HG03097 (cell line): ENCODE results near the gene GABBR2.
"Not testable (repeated sequence)": the region's sequence is repeated elsewhere in the genome, so short reads cannot be mapped to it uniquely, and the experiment has no call there.

ENCODE experiments used
- ATAC-seq: cut with Tn5 transposase; IDR thresholded peaks from one replicate; pipeline ENCODE4 v1.9.1; 2021; ENCODE audit not compliant: unreplicated experiment, low FRiP score

The GABBR2 gene

DNA sequence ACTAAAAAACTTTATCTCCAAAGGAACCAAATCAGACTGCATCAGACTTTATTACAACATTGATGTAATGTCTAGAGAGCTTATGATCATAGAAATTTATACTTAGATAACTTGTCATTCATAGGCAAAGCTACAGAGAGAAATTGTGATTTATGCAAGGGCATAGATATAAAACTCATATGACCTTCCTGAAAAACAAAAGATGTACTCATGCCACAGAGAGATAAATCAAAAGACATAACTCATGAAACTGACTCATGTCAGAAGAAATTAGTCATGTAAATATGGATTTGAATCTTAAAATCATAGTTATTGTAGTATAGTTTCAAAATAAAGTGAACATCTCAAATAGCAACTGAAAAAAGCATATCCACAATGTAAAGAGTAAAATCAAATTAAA lies 186.2 kb downstream of the GABBR2 start:
- no peak for ATAC-seq

DNA sequence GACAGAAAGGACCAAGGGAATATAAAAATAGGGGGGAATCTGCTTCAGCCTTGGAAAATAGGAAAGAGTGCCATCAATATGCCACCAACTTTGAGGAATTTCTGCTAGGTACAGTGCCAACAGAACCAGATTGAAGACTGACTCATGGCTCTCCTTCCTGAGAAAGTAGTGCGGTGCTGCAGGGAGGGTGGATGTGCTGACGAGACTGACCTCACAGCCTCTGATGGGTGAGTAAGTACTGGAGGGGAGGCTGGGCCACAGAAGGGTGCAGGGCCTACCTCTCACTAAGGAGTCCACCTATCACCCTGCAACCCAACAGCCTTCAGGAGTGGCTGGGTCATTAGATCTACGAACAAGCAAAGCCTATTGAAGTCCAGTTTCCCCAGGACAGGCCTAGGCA lies 187.6 kb downstream of the GABBR2 start:
- ATAC-seq: no peak

DNA sequence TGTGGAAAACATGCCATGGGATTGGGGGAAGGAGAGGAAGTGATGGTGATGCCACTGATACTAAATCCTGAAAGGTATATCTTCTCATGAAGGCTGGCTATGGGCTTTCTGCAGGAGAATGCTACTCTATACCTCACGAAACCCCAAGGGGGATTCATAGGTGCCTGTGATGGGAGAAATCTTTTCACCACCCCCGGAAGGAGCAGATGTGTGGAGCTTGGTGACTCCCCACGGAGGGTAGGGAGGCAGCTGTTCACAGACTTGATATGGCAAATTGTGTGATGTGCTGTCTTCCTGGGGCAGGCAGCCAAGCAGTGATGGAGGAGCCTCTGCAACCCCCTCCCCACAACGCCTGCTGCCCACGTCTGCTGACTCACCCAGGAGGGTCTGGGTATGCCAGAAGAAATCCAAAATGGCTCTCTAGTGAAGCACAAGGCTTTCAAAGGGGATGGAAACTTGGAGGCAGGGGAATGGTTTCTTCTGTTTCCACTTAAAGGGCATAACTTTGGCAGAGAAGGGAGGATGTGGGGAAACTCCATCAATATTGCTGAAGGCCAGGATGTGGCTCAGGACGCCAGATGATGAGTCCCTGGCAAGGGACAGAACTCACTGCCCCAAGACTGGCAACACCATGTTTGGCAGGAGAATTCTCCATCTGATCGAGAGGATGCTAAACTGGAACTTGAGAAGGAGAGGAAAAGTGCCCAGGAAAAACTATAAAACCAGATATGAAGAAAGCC lies 188.3 kb downstream of the GABBR2 start:
- no peak for ATAC-seq

DNA sequence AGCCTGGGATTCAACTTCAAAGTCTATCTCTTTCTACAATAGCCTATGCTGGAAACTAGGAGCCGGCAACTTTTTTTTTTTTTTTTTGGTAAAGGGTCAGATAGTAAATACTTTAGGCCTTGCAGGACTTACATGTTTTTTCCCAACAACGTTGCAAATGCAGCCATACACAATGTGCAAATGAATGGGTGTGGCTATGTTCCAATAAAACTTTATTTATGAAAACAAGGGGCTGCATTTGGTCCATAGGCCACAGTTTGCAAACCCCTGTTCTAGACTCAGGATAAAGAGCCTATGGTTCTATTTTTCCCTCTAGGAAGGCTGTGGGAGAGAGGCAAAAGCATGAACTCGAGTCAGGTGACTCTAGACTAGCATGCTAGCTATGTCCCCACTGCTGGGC lies 189.1 kb downstream of the GABBR2 start:
- no peak for ATAC-seq

DNA sequence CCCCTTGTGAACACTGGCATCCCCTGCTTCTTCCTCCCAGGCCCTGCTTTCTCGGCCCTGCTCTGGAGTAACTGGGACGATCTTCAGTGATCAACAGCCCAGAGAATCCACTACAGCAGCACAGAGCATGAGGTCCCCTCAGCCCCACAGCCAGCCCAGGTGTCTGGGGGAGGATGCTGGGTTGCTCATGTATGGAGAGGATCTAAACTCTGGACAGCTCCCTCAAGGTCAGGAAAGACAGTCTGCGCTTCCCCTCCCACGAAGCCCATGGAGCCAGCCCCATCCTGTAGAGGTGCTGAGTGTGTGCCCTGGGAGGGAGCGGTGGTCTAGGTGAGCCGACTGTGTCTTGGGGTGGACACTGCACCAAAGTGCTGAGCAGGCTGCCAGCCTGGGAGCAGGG lies 190.2 kb downstream of the GABBR2 start:
- no peak for ATAC-seq

DNA sequence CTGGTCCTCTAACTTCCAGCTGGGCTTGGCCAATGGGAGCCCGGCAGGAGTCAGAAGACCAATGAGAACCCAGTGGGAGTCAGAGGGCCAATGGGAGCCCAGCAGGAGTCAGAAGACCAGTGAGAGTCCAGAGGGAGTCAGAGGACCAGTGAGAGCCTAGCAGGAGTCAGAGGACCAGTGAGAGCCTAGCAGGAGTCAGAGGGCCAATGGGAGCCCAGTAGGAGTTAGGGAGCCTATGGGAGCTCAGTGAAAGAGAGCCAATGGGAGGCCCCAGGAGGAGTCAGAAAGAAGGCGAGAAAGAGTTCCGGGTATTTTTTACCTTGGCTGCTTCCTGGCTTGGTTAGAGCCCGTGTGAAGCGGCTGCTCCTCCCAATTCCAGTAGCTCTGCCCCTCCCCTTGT lies 191.0 kb downstream of the GABBR2 start:
- ATAC-seq: no peak

DNA sequence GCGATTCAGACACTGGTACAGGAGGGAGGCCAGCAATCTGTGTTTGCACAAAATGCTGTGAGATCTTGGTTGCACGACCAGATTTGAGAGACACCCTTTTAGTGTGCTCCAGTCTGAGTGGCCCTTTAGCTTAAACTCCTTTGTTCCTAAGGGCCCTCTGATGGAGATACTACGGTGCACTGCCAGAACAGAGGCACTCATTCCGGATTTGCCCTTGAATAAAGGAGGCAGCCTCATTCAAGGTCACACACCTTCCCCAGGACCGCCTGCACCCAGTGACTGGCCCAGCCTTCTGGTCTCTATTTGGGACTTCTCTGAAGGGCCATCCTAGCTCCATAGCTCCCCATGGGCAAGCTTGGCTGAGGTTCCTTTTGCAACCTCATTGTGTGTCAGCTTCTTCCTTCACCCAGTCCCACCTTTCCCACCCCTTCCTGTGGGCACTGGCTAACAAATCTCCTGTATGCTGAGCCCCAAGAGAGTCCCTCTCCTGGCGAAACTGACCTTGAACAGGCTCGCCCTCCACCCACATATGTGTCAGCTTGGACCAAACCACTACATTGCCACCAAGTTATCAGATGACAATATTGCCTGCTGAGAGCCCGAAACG lies 191.7 kb downstream of the GABBR2 start:
- ATAC-seq: no peak

DNA sequence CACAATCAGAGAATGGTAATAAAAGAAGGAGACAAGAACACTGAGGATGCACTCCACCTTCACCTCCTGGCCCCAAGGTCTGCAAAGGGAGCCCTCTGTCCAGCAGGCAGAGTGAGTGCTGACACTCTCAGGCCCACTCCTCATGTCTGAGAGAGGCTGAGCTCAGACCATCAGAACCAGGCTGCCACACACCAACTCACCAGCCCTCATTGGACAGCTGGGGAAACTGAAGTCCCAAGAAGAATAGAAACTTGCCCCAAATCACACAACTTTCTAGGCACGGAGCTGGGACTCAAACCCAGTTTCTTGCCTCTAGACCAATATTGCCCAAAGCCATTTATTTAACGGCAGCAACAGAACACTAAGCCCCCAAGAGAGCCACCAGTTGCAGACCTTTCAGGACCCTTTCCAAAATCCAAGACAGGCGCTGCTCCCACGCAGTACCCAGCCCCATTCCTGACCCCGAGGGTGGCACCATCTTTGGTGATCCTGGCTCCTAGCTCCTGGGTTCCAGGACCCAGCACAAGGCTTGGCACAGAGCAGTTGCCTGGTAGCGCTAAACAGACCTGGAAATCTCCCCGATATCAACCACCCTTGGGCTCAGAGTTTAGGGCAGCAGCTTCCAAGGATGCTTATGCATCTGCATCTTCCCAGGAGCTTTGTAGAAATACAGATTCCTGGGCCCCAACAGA lies 192.4 kb downstream of the GABBR2 start:
- no peak for ATAC-seq

DNA sequence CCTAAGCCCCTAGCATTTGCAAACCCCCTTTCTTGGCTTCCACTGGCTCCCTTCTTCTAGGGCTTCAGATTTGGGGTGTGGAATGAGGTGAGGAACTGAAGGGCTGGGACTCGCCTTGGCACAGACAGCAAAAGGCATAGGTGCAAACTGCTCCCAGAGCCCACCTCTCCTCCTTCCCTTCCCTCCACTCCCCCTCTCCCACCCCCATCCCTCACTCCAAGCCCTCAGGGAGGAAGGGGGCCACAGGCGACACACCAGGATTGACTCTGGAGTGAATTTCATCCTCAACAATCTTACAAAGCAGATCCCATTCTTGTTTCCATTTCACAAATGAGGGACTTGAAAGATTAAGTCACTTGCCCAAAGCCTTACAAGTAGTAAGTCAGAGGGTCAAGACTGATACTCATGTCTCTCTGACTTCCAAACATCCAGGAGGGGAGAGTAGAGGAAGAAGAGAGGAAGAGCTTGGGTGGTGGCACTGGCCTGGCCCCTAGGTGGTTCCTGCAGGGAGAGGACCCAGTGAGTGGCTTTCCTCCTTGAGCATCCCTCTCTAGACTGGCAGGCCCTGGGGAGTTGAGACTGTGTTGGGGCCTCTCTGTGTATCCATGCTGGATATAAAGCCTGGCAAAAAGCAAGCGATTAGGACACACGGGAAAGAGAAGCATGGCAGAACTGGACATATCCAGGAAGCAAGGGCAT lies 193.1 kb downstream of the GABBR2 start:
- no peak for ATAC-seq

DNA sequence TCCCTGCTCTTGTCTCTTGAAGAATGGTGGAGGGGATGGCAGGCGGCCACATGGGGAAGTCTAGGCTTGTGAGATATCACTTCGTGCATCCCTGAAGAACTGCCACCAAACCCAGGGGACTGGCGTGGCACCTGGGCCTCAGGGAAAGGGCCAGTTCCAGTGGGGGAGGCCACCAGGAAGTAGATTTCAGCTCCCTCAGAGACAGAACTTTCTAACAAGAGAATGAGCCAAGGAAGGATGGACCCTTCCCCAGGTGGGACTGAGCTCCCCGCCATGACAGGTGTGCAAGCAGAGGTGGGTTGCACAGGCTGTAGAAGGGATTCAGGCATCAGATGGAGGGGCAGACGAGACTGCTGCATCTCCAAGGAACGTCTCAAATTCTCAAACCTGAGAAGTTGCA lies 193.9 kb downstream of the GABBR2 start:
- no peak for ATAC-seq

DNA sequence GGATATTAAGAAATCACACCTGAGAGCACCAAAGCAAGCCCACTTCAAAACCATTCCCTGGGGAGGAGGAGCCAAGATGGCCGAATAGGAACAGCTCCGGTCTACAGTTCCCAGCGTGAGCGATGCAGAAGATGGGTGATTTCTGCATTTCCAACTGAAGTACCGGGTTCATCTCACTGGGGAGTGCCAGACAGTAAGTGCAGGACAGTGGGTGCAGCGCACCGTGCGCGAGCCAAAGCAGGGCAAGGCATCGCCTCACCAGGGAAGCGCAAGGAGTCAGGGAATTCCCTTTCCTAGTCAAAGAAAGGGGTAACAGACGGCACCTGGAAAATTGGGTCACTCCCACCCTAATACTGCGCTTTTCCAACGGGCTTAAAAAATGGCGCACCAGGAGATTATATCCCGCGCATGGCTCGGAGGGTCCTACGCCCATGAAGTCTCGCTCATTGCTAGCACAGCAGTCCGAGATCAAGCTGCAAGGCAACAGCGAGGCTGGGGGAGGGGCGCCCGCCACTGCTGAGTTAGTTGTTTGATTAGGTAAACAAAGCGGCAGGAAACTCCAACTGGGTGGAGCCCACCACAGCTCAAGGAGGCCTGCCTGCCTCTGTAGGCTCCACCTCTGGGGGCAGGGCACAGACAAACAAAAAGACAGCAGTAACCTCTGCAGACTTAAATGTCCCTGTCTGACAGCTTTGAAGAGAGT lies 200.4 kb downstream of the GABBR2 start:
- ATAC-seq: not testable (repeated sequence)

DNA sequence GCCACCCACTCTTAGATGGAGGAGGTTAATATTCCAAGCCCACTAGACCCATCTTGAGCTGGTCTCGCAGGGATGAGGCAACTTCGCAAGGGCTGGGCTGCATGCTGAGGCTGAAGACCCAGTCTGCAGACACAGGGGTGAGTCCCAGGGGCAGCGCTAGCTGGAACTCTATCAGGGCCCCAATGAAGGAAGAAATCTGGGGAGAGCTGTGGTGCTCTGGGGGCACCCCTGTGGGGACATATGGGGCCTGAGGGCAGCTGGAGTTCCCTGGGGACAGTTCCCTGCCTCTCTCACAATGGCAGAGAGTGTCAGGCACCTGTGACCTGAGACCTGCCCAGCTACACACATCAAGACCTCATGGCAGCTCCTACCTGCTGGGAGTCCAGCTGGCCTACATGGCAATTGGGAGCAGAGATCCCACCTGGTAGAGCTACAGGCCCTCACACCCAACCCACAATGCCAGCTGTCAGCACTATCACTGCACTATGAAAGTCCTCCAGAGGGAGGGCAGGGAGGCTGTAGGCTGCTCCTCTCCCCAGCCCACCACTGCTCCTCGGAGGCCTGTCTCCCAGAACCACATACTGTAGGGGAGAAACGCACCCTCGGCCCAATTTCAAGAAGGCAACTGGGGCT lies 202.2 kb downstream of the GABBR2 start:
- no peak for ATAC-seq

DNA sequence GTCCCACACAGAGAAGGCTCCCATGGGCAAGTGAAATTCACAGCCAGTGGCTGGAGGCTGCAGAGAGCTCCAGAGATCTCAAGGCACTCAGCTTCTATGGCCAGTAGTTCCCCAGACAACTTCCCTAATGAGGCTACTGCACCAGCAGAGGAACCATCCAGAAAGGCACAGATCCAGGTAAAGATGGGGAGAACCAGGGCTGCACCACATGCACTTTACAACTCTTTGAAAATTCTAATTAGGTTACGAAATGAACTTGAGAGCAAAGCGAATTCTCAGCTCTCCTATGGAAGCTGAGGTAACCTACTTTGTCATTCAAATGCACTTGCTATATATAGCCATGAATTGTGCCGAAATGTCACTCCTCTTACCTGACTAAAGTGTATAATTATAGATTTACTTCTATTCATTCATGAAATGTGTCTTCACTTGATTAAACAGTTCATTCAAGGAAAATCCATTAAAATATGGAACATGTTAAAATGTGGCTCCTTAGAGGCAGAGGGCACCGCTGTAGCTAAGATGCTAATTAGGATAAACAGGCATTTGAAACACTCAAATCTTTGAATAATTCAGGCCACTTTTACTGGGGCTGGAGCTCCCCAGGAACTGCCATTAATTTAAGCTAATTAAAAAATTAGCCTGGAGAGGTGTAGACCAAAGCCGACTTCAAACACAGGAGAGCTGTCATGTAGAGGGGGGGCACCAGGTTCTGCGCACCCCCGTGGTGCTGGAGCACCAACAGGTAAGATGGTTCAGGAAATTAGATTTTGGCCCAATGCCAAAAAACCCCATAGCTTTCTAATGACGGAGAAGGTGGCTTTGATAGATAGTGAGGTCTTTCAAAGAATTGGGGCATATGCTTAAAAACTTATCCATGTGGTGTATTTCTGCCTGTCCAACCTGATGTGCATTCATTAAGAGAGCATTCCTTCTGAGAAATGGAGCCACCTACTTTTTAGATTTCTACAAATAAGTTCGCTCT lies 204.1 kb downstream of the GABBR2 start:
- no peak for ATAC-seq

DNA sequence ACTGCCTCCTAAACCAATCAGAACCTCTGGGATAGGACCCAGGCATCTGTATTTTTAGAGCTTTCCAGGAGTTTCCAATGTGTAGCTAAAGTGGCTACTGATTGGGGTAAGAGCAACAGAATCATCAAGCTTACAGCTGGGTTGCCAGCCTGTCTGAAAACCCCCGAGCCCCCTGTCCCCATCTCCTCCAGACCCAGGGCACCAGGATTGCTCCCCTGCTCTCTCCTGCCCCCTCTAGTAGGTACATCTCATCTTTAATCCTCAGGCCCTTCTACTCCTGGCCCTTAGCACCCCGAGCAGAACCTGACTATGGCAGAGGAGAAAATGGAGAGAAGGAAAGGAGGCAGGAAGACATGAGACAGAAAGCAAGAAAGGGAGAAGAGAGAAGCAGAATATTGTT lies 204.9 kb downstream of the GABBR2 start:
- ATAC-seq: no peak

DNA sequence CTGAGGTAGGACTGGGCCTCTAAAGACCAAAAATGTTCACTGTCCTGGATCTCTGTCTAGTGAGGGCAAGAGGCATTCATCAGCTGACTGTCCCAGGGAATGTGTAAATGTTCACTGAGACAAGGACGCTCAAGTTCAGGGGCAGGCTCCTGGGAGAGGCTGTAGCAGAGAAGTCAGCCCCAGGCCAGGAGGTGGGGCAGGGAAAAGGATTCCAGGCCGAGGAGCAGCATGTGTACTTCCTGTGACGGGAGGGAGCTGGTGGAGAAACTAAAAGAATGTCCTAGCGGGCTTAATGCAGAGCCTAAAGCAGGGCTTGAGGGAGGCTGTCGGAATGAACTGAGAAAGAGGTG lies 205.8 kb downstream of the GABBR2 start:
- no peak for ATAC-seq

DNA sequence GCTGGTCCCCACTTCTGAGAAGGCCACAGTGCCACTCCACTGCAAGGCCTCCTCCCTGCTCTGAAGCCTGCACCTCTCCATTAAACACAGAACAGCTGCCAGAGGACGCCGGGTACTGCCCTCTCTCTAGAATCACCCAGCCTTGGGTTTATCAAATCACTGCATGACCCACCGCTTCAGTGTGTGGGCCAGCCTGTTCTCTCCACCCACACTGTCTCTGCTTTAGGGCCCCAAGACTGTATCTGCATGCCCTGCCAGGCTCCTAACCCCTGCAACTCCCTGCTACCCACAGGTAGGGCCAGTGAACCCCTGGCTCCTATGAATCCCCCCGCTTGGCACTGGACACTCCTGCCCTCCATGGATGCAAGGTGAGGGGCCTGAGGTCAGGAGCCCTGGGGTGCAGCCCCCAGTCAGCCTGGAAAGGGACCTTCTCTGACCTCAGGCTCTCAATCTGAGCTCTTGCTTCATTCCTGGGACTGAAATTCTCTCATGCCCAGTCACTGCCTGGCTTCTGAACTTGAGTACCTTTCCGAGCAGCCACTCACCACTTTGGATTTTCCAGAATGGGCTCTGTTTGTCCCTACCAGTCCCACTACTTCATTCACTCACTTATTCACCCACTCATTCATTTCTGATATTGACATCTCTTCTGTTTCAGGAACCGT lies 206.3 kb downstream of the GABBR2 start:
- ATAC-seq: no peak

DNA sequence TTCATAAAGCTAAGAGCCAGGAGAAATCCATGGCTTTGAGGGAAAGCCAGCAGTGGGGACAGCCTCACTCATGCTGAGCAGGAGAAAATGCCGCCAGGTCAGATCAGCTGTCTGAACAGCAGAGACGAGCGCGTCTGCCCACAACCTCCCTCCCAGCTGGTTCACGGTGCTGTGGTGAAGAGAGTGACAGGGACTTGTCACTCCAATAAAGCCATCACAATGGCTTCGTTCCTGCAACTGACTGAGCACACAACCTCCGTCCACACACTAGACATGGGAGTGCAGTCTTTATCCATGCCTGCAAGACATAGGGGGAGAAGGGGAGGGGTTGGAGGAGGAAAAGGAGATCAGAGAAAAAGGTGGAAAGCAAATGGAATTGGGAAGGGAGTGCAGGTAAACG lies 206.9 kb downstream of the GABBR2 start:
- no peak for ATAC-seq

DNA sequence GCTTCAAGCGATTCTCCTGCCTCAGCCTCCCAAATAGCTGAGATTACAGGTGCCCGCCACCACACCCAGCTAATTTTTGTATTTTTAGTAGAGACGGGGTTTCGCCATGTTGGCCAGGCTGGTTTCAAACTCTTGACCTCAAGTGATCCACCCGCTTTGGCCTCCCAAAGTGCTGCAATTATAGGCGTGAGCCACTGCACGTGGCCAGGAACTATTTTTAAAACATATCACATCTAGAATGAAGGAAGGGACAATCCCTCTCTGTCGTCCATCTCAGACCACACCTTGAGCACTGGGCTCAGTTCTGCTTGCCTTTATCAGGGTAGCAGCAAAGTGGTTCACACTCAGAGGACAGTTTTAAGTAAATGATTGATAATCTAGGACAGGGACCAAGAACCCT lies 207.5 kb downstream of the GABBR2 start:
- ATAC-seq: not testable (repeated sequence)
